Upper lobe of left lung (tissue), 4 donors: ENCODE measurements around the gene FHL3.

ENCODE experiments used
- EP300 ChIP-seq, 4 donors: sonication (generic); formaldehyde crosslinking; IDR thresholded peaks; one replicate each; pipeline ENCODE4 v1.5.1; 2017; ENCODE audit warnings: antibody characterized with exemption in 4 of 4, control low read depth in 2 of 4
- POLR2A ChIP-seq, 4 donors: fragments of 450-650 bp; IDR thresholded peaks; one replicate each; pipeline ENCODE4 v1.5.1; 2016 to 2017; ENCODE audit warnings: antibody characterized with exemption in 4 of 4, mild to moderate bottlenecking in 2 of 4
- TF ChIP-seq, protein P1 (sequence below), 6 experiments: fragments of 450-650 bp in 4 of 6; fragments of 200-600 bp in 2 of 6; sonication (generic) in 2 of 6; IDR thresholded peaks; one replicate each; pipeline ENCODE4 v1.5.1; 2016 to 2019; ENCODE audit warnings: antibody characterized with exemption in 6 of 6

DNA sequence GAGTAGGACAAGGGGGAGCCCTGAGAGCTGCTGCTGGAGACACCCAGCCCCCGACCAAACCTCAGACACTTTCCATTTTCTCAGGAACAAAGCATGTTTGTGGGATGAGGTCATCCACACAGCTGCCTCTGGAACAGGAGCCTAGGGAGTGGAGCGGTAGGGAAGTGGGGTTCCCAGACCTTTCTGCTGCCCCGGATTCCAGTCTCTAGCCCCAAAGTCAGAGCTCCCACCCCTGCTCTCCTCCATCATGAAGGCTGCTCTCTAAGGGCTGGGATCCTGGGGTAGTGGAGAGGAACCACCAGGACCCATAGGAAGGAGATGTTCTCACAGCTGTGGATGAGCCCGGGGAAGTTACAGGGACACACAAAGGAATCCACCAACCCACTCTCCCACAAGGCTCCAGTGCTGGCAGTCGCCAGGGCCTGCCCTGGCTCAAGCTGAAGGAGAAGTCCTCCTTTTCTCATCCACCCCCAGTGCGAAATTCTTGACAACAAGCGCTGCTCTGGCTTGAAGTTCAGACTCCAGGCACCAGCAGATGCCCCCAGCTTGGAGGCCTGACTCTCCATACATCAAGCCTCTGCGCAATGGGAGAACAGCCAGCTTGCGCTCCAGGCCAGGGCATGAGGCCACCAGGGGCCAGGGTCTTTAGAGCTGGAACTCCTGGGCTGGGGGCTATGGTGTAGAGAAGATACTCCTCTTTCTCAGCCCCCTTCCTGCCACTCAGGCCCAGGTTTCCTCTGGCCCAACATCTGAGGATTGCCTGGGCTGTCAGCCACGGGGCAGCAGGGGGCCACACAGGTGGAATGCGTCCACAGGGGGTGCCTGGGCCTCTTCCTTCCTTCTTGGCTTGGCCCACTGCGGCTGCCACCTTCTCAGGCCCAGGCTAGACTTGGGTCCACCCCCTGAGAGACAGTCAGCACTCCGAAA is 4.5 kb downstream of the FHL3 start:
- TF ChIP-seq, protein P1, sequence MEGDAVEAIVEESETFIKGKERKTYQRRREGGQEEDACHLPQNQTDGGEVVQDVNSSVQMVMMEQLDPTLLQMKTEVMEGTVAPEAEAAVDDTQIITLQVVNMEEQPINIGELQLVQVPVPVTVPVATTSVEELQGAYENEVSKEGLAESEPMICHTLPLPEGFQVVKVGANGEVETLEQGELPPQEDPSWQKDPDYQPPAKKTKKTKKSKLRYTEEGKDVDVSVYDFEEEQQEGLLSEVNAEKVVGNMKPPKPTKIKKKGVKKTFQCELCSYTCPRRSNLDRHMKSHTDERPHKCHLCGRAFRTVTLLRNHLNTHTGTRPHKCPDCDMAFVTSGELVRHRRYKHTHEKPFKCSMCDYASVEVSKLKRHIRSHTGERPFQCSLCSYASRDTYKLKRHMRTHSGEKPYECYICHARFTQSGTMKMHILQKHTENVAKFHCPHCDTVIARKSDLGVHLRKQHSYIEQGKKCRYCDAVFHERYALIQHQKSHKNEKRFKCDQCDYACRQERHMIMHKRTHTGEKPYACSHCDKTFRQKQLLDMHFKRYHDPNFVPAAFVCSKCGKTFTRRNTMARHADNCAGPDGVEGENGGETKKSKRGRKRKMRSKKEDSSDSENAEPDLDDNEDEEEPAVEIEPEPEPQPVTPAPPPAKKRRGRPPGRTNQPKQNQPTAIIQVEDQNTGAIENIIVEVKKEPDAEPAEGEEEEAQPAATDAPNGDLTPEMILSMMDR (IDR thresholded peaks at IDR 0.05), result no peak
- TF ChIP-seq POLR2A (IDR thresholded peaks at IDR 0.05) (no peak), EP300 (IDR thresholded peaks at IDR 0.05) (no peak)
